Keratinocyte (primary cell): Measurements from ENCODE around the gene PCDH9. TPM values are rescaled to one million over a fixed set of nuclear protein-coding genes. Genes with fewer than 3 reads are reported as not detected.

Experiments
- DNase-seq: peaks from one replicate; pipeline ENCODE4 v3.0.0-alpha.2; 2011; ENCODE audit warnings: low read depth, missing footprints, low spot score
- FAIRE-seq: peaks from 2 replicates; lab custom pipeline; 2011; peaks lifted over from hg19 to GRCh38; lab: Jason Lieb, UNC
- H2AFZ ChIP-seq: 2 replicates; pipeline ENCODE4 v1.6.0; 2012; ENCODE audit warnings: low read length, control low read depth, inconsistent platforms; ENCODE audit not compliant: control insufficient read depth
- H3K27ac ChIP-seq: 2 replicates; pipeline ENCODE4 v1.5.1; 2011; ENCODE audit warnings: low read length; ENCODE audit not compliant: control insufficient read depth, insufficient read depth
- H3K27me3 ChIP-seq: 3 replicates; pipeline ENCODE4 v1.6.0; 2011; ENCODE audit warnings: low read length; ENCODE audit not compliant: control insufficient read depth, insufficient read depth; ENCODE audit errors: extremely low read depth
- H3K36me3 ChIP-seq, 2 experiments: 2 replicates in 1 of 2; 3 replicates in 1 of 2; pipeline ENCODE4 v1.5.1; 2011; ENCODE audit warnings: low read length in 2 of 2, mild to moderate bottlenecking in 1 of 2; ENCODE audit not compliant: control insufficient read depth in 2 of 2, insufficient read depth in 2 of 2; ENCODE audit errors: extremely low read depth in 1 of 2
- H3K4me1 ChIP-seq: 3 replicates; pipeline ENCODE4 v1.5.1; 2011; ENCODE audit warnings: low read length; ENCODE audit not compliant: control insufficient read depth, insufficient read depth; ENCODE audit errors: extremely low read depth
- H3K4me2 ChIP-seq: 3 replicates; pipeline ENCODE4 v1.6.0; 2011; ENCODE audit warnings: low read depth, low read length; ENCODE audit not compliant: control insufficient read depth, insufficient read depth; ENCODE audit errors: extremely low read depth
- H3K4me3 ChIP-seq, 3 experiments: fragments of 200-600 bp in 1 of 3; sonication (generic) in 1 of 3; 2 replicates in 2 of 3; 3 replicates in 1 of 3; pipeline ENCODE4 v1.5.1; 2011 to 2016; ENCODE audit warnings: low read length in 3 of 3, mild to moderate bottlenecking in 3 of 3, control low read depth in 2 of 3, inconsistent platforms in 1 of 3, low read depth in 1 of 3, mixed read lengths in 1 of 3, mixed run types in 1 of 3, moderate library complexity in 1 of 3; ENCODE audit not compliant: control insufficient read depth in 2 of 3, insufficient read depth in 2 of 3; ENCODE audit errors: extremely low read depth in 1 of 3
- H3K79me2 ChIP-seq: 2 replicates; pipeline ENCODE4 v1.6.0; 2012; ENCODE audit warnings: low read length; ENCODE audit not compliant: control insufficient read depth, insufficient read depth
- H3K9ac ChIP-seq: 3 replicates; pipeline ENCODE4 v1.6.0; 2011; ENCODE audit warnings: low read length; ENCODE audit not compliant: control insufficient read depth, insufficient read depth; ENCODE audit errors: extremely low read depth
- H3K9me1 ChIP-seq: 3 replicates; pipeline ENCODE4 v1.6.0; 2011; ENCODE audit warnings: low read length; ENCODE audit not compliant: control insufficient read depth, insufficient read depth; ENCODE audit errors: extremely low read depth
- H3K9me3 ChIP-seq: 2 replicates; pipeline ENCODE4 v1.5.1; 2012; ENCODE audit warnings: low read depth, low read length; ENCODE audit not compliant: control insufficient read depth
- H4K20me1 ChIP-seq: 3 replicates; pipeline ENCODE4 v1.6.0; 2011; ENCODE audit warnings: low read length; ENCODE audit not compliant: control insufficient read depth, insufficient read depth; ENCODE audit errors: extremely low read depth
- CTCF ChIP-seq, 3 experiments: IDR thresholded peaks in 1 of 3; conservative IDR thresholded peaks in 1 of 3; optimal IDR thresholded peaks in 1 of 3; 2 replicates in 2 of 3; 3 replicates in 1 of 3; pipeline versions ENCODE3 to v1.5.1; 2011; ENCODE audit warnings: low read length in 3 of 3, mild to moderate bottlenecking in 3 of 3, moderate library complexity in 2 of 3, control low read depth in 1 of 3, inconsistent platforms in 1 of 3; ENCODE audit not compliant: insufficient read depth in 2 of 3; ENCODE audit errors: extremely low read depth in 1 of 3
- EZH2 ChIP-seq: IDR thresholded peaks from one replicate; pipeline ENCODE4 v1.6.1; 2012; ENCODE audit warnings: inconsistent platforms, mild to moderate bottlenecking, low read length, moderate library complexity
- dilution Hi-C: fragments of 300-500 bp; cut with MboI; formaldehyde crosslinking; loops from one replicate; pipeline ENCODE4 v1.7.0; 2020; ENCODE audit warnings: low sequenced_read_pairs; ENCODE audit not compliant: extremely low pct_ligation_motif_present
- polyA plus RNA-seq, 5 experiments: library from polyadenylated mRNA; depleted of rRNA in 3 of 5; stranded (reverse) in 3 of 5; stranded (forward) in 1 of 5; unstranded in 1 of 5; fragments of >200 nt; gene quantifications; 1 replicate in 1 of 5; 2 replicates in 3 of 5; 3 replicates in 1 of 5; pipeline versions ENCODE4 v1.2.1 to v1.2.3, GENCODE V29; 2011 to 2012; ENCODE audit warnings: missing spikeins in 2 of 5, low read depth in 1 of 5, low replicate concordance in 1 of 5

The PCDH9 gene
- polyA plus RNA-seq, 1 donor (not counting 4 experiments of a cell fraction or from before 2014, with no cell fraction given) = 0.21 TPM

- H3K27me3 ChIP-seq = no peaks in the 10 kb centered on the region
- no peaks in the 10 kb centered on the region for H3K9me3 ChIP-seq
- no peaks in the 10 kb centered on the region for H3K4me1 ChIP-seq
- no peaks in the 10 kb centered on the region for H3K36me3 ChIP-seq
- no peak overlapping the region for H3K9ac ChIP-seq
- dilution Hi-C loops = no loop called here
- no peaks in the 10 kb centered on the region for H4K20me1 ChIP-seq
- DNase-seq (no peak), FAIRE-seq (no peak)
- TF ChIP-seq EZH2 (no peak), CTCF (optimal IDR thresholded peaks at IDR 0.05 in 1 of 3, IDR thresholded peaks at IDR 0.05 in 1 of 3, conservative IDR thresholded peaks at IDR 0.05 in 1 of 3; ENCODE audit: extremely low read depth in 1 of 3, insufficient read depth in 2 of 3, low read length in 3 of 3) (no peak)
- H3K4me2 ChIP-seq = no peak overlapping the region
- H2AFZ ChIP-seq = no peak overlapping the region
- no peaks in the 10 kb centered on the region for H3K9me1 ChIP-seq
- no peak overlapping the region for H3K27ac ChIP-seq
- no peak overlapping the region for H3K4me3 ChIP-seq
- no peaks in the 10 kb centered on the region for H3K79me2 ChIP-seq
Observed at GRCh38 chr13:67175836-67176459, 54.2 kb downstream of the PCDH9 start.

GRCh38 chr13:67168384-67168783, 61.8 kb downstream of the PCDH9 start:
- no peak for FAIRE-seq
- no peak for TF ChIP-seq CTCF (optimal IDR thresholded peaks at IDR 0.05 in 1 of 3, IDR thresholded peaks at IDR 0.05 in 1 of 3, conservative IDR thresholded peaks at IDR 0.05 in 1 of 3; ENCODE audit: extremely low read depth in 1 of 3, insufficient read depth in 2 of 3, low read length in 3 of 3)
- no peaks in the 10 kb centered on the region for H4K20me1 ChIP-seq
- H3K9me3 ChIP-seq = no peaks in the 10 kb centered on the region
- no peaks in the 10 kb centered on the region for H3K36me3 ChIP-seq
- dilution Hi-C loops = no loop called here
- no peaks in the 10 kb centered on the region for H3K79me2 ChIP-seq
- no peaks in the 10 kb centered on the region for H3K27me3 ChIP-seq
- no peak overlapping the region for H3K27ac ChIP-seq
- no peak overlapping the region for H2AFZ ChIP-seq
- no peak for DNase-seq
- H3K4me1 ChIP-seq = no peaks in the 10 kb centered on the region
- no peaks in the 10 kb centered on the region for H3K9me1 ChIP-seq
- no peak overlapping the region for H3K4me3 ChIP-seq
- H3K4me2 ChIP-seq = no peak overlapping the region
- no peak overlapping the region for H3K9ac ChIP-seq
